HG03060 (cell line): ENCODE data around the gene ITK.
"Not testable (repeated sequence)": the region's sequence is repeated elsewhere in the genome, so short reads cannot be mapped to it uniquely, and the experiment has no call there.

Experiments used
- ATAC-seq: cut with Tn5 transposase; IDR thresholded peaks from one replicate; pipeline ENCODE4 v1.9.1; 2021; ENCODE audit warnings: low read depth, moderate number of reproducible peaks; ENCODE audit not compliant: unreplicated experiment

ITK gene

GRCh38 chr5:157233515-157233914 lies 52.9 kb downstream of the ITK start:
- no peak for ATAC-seq

GRCh38 chr5:157236423-157236822 lies 55.8 kb downstream of the ITK start:
- ATAC-seq = no peak

GRCh38 chr5:157241483-157241882 lies 60.8 kb downstream of the ITK start:
- ATAC-seq = no peak

- not testable (repeated sequence) for ATAC-seq
Observed at GRCh38 chr5:157244704-157245103, 64.1 kb downstream of the ITK start.

- no peak for ATAC-seq
Observed at GRCh38 chr5:157245476-157245875, 64.8 kb downstream of the ITK start.

GRCh38 chr5:157245886-157246285 lies 65.2 kb downstream of the ITK start:
- ATAC-seq = no peak

- no peak for ATAC-seq
Observed at GRCh38 chr5:157247267-157247666, 66.6 kb downstream of the ITK start.

GRCh38 chr5:157248821-157249470 lies 68.3 kb downstream of the ITK start:
- no peak for ATAC-seq

GRCh38 chr5:157252711-157253465 lies 72.2 kb downstream of the ITK start:
- ATAC-seq = peak; percentile 88

- peak; percentile 38 for ATAC-seq
Observed at GRCh38 chr5:157253547-157253946, 72.9 kb downstream of the ITK start.

- no peak for ATAC-seq
Observed at GRCh38 chr5:157258450-157258849, 77.8 kb downstream of the ITK start.

- ATAC-seq = no peak
Observed at GRCh38 chr5:157259699-157260098, 79.1 kb downstream of the ITK start.

GRCh38 chr5:157263496-157264090 lies 83.0 kb downstream of the ITK start:
- no peak for ATAC-seq

GRCh38 chr5:157265714-157266285 lies 85.2 kb downstream of the ITK start, which contains the start of gene CYFIP2:
TSS of gene CYFIP2 (plus strand) at chr5:157266123. CDS start at chr5:157285362, 19,239 bp downstream.
- ATAC-seq = peak; percentile 40

GRCh38 chr5:157266286-157267007 lies 85.8 kb downstream of the ITK start:
- ATAC-seq = peak; percentile 11

- ATAC-seq = no peak
Observed at GRCh38 chr5:157267025-157267424, 86.4 kb downstream of the ITK start.

GRCh38 chr5:157267761-157268480 lies 87.3 kb downstream of the ITK start:
- ATAC-seq = no peak

GRCh38 chr5:157269165-157269671 lies 88.6 kb downstream of the ITK start:
- ATAC-seq = no peak

- ATAC-seq = no peak
Observed at GRCh38 chr5:157269761-157270272, 89.2 kb downstream of the ITK start.

- no peak for ATAC-seq
Observed at GRCh38 chr5:157270771-157271170, 90.1 kb downstream of the ITK start.
